DLD1 (cell line): ENCODE data around the gene EEF1G.
"Not testable (repeated sequence)": the region's sequence is repeated elsewhere in the genome, so short reads cannot be mapped to it uniquely, and the experiment has no call there.

Experiments
- in situ Hi-C: cut with HindIII; loops from 2 replicates; pipeline ENCODE4 v1.10.0; 2017; ENCODE audit warnings: low sequenced_read_pairs

Gene EEF1G

DNA sequence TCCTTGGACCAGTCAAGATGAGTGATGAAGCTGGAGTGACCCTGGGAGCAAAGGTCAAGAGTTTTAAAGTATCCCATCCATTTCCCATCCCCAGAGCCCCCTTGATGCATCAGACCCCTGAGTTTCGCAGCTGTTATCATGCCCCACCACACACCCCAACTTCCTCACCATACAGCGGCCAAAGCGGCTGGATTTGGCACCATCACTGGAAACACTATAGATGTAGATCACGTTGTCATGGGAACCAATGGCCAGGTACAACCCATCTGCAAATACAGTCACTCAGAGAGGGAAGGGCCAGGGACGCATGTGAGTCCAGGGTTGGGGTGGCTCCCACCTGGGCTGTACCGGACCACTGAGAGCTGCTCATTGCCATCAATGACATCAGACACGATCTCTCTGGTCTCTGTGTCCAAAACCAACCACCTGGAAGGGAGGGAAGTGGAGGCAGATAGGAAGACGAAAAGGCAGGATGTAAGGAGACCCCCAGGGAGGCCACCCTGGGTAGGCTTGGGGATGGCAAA is 30.1 kb upstream of the EEF1G start:
- in situ Hi-C loops: no loop called here

- in situ Hi-C loops: no loop called here
Measured at GRCh38 chr11:62603072-62603408, 29.3 kb upstream of the EEF1G start.

GRCh38 chr11:62602141-62603071 is 28.7 kb upstream of the EEF1G start:
- in situ Hi-C loops: no loop called here

GRCh38 chr11:62601372-62602140 is 27.9 kb upstream of the EEF1G start, which contains the start of gene MTA2:
Gene MTA2, minus strand, starts transcription at chr11:62601865. Its CDS starts 415 bp downstream, at chr11:62601450.
- in situ Hi-C loops: no loop called here

GRCh38 chr11:62601122-62601371 is 27.4 kb upstream of the EEF1G start:
- in situ Hi-C loops: no loop called here

- in situ Hi-C loops: no loop called here
Measured at GRCh38 chr11:62600367-62601121, 26.9 kb upstream of the EEF1G start.

DNA sequence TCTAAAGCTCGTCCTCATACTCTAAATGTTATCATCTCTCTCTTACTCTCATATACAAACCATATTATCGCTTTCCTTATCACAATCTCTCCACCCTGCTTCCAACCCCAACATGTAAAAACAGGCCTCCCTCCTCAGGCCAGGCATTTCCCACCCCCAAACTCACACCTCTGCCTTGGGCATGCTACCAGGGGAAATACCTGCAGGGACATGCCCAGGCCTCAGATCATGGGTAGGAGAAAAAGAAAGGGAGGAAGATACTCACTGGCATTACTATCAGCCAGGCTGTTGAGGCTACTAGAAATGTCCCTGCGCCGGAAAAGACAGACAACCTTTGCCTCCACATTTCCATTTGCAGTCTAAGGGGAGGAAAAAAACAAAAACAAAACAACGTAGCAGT is 26.2 kb upstream of the EEF1G start:
- in situ Hi-C loops: no loop called here

- in situ Hi-C loops: no loop called here
Measured at GRCh38 chr11:62599069-62599696, 25.5 kb upstream of the EEF1G start.

DNA sequence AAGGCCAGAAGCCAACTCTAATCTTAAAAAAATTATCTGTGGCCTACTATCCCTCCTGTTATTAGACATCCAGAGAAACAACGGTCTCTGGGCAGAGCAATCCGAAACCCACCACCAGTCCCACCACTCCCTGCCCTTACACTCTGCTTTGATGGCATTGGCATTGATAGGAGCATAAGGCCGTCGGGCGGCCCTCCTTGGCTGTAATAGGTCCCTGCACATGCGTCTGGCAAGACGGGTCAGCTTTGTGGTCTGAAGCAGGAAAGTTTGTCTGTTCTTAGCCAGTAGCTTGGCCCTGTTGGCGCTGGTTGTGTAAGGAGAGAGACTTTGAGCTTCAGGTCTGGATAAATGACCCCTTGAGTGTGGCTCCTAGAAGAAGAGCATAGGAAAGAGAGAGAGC is 21.4 kb upstream of the EEF1G start:
- in situ Hi-C loops: no loop called here

DNA sequence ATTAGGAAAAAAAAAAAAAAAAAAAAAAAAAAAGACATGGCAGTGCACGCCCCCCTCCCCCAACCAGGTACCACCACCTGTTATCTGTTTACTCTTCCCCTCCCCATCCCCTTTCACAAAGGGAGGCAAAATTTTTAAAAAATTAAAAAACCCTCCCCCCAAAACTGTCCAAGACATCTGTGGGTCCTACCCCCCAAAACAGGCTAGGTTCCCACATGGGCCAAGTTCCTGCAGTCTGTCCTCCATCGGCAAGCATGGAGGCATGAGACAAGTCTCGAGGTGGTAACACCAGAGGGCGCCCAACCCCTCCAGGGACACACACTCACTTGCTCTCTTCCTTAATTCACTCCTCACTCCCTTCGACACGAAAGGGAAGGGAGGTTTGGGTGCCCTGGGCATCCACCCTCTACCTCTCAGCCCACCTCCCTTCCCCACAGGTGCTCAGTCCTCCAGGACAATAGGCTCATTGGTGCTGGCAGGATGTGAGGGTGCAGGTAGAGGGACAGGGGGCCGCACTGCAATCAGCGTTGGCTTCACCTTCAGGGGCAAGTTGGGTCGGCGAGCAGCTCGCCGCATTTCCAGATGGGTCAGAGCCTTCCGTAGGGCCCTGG is 19.8 kb upstream of the EEF1G start:
- in situ Hi-C loops: no loop called here

GRCh38 chr11:62592989-62593421 is 19.3 kb upstream of the EEF1G start:
- in situ Hi-C loops: no loop called here

DNA sequence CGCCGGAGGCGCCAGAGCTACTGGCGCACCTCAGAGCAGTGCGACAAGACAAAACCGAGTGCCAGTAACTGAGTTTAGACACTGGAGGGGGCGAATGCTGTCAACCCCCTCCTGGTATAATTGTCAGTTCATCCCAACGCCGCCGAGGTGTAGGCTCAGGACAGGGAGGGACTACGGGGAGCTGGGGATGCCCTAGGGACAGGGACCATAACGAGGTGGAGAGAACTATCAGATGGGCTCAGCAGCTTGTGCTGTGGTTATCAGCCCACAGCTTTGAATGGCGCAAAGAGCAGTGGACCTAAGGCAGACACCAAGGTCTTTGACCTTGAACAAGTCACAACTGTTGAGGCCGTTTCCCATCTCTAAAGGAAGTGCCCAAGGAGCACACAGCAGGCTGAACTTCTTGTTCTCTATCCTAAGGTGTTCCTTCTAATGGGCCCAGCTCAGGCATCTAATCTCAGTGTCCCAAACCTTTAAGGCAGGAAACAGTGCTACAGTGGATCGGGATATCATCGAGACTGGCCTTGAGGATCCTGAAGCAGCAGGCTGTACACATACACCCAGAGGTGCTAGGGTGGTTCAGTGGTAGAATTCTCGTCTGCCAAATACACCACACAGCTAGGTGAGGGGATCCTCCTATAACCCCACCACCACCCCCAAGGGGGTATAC is 18.6 kb upstream of the EEF1G start:
- in situ Hi-C loops: no loop called here

DNA sequence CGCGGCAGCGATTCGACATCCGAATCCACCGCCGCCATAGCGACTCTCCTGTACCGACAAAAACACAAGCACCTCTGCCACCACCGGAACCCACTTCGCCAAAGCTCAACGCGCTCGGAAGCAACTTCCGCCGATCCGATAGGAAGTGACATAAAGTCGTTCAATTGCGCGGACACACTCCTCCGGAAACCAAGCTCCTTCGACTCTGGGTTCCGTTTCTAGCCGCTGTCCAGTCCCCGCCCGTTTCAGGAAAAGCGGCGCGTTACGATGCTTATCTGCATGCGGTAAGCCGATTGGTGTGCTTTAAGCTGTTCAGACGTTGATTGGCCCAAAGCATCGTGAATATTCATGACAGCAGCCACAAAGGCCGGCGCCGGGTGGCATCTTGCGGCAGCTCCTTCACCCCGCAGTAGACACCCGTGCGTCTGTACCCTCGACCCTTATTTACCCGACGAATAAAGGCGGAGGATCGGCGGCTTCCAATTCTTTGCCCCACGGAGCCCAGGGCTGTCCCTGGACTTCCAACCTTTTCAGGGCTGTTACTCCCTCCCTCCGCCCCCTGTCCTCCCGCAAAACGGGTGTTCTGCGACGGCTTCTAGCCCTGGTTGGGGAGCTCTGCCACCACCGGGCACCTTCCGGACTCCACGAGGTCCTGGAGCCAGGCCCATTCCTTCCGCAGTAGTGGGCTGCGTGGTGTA is 17.9 kb upstream of the EEF1G start, which contains the start of gene TUT1:
TSS of gene TUT1 (minus strand) at position 76 of the 698 bp plus-strand sequence. CDS start at position 38, 38 bp downstream.
- in situ Hi-C loops: no loop called here

GRCh38 chr11:62588966-62589637 is 15.4 kb upstream of the EEF1G start:
- in situ Hi-C loops: no loop called here

- in situ Hi-C loops: not testable (repeated sequence)
Measured at GRCh38 chr11:62585356-62585755, 11.7 kb upstream of the EEF1G start.

DNA sequence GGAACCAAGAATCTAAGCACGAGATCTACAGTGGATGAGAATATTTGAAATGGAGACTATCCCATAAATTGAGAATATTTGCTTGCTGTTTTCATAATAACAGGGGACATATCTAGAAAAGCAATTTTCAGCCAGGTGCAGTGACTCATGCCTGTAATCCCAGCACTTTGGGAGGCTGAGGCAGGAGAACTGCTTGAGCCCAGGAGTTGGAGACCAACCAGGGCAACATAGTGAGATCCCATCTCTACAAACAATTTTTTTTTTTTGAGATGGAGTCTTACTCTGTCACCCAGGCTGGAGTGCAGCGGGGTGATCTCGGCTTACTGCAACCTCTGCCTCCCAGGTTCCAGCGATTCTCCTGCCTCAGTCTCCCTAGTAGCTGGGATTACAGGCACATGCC is 8.0 kb upstream of the EEF1G start:
- in situ Hi-C loops: not testable (repeated sequence)

- in situ Hi-C loops: no loop called here
Measured at GRCh38 chr11:62580959-62581715, 7.4 kb upstream of the EEF1G start.

DNA sequence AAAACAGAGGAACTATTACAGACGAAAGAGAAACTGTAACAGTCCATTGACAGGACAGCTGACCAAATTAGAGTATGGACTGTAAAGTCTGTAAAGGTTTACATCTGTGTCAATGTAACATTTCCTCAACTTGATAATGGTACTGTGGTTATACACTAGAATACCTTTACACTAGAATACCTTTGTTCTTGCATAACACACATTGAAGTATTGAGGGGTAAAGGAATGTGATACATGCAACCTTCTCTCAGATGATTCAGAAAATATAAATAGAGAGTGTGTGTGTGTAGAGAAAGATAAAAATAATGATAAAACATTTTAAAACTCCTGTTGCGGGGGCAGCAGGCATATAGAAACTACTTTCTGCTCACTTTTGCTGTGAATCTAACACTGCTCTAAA is 5.6 kb upstream of the EEF1G start:
- in situ Hi-C loops: no loop called here
